Measurements from ENCODE around the gene VOPP1.

Gene VOPP1

GRCh38 chr7:55441774-55442522 is 130.4 kb downstream of the VOPP1 start:
- Mint-ChIP-seq H3K36me3 (peaks cover 5% of the 10 kb centered on the region), H3K27ac (no peak overlapping the region), H3K4me1 (peaks cover 29% of the 10 kb centered on the region), H3K27me3 (no peaks in the 10 kb centered on the region), H3K9me3 (peaks cover 2% of the 10 kb centered on the region), H3K4me3 (no peak overlapping the region)
- CTCF ChIA-PET, result interaction anchor here (1.2 kb wide), 1 partner anchor 10 kb away, joined by 3 read pairs; no protein-coding TSS in a partner anchor
- no peak for DNase-seq

GRCh38 chr7:55441002-55441401 is 131.3 kb downstream of the VOPP1 start:
- CTCF ChIA-PET, result interaction anchor here (1.2 kb wide), 1 partner anchor 9 kb away, joined by 3 read pairs; no protein-coding TSS in a partner anchor
- Mint-ChIP-seq H3K9me3 (no peaks in the 10 kb centered on the region), H3K27ac (no peak overlapping the region)

GRCh38 chr7:55440040-55440690 is 132.1 kb downstream of the VOPP1 start:
- H3K36me3 Mint-ChIP-seq, result peaks cover 2% of the 10 kb centered on the region
- H3K27me3 Mint-ChIP-seq, result no peaks in the 10 kb centered on the region
- no peak overlapping the region for H3K27ac Mint-ChIP-seq
- DNase-seq, result no peak
- peaks cover 35% of the 10 kb centered on the region for H3K4me1 Mint-ChIP-seq
- no peaks in the 10 kb centered on the region for H3K9me3 Mint-ChIP-seq
- CTCF ChIA-PET, result no interaction called here
- H3K4me3 Mint-ChIP-seq, result no peak overlapping the region

More at GRCh38 chr7:55441002-55441401, 131.3 kb downstream of the VOPP1 start:
- no peaks in the 10 kb centered on the region for H3K27me3 Mint-ChIP-seq
- DNase-seq, result no peak
- no peak overlapping the region for H3K4me3 Mint-ChIP-seq
- peaks cover 33% of the 10 kb centered on the region for H3K4me1 Mint-ChIP-seq
- peaks cover 2% of the 10 kb centered on the region for H3K36me3 Mint-ChIP-seq

DNA sequence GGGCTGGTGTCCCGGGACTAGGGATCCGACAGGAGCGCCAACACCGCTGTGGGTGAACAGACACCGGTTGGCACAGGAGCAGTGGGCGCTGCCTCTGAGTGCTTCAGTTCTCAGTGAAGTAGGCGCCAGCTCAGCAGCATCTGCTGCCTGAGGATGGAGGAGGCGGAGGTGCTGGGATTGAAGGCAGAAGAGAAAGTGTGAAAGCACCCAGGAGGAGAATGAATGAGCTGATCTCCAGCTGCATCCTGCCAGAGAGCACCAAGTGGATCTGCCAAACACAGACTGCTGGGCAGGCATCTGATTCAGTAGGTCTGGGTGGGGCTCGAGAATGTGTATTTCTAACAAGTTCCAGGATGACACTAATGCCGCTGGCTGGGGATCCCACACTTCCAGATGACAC is 132.7 kb downstream of the VOPP1 start:
- Mint-ChIP-seq H3K4me3 (no peak overlapping the region), H3K36me3 (peaks cover 2% of the 10 kb centered on the region), H3K9me3 (no peaks in the 10 kb centered on the region), H3K27ac (no peak overlapping the region), H3K4me1 (peaks cover 35% of the 10 kb centered on the region), H3K27me3 (no peaks in the 10 kb centered on the region)
- no peak for DNase-seq
- CTCF ChIA-PET, result no interaction called here

DNA sequence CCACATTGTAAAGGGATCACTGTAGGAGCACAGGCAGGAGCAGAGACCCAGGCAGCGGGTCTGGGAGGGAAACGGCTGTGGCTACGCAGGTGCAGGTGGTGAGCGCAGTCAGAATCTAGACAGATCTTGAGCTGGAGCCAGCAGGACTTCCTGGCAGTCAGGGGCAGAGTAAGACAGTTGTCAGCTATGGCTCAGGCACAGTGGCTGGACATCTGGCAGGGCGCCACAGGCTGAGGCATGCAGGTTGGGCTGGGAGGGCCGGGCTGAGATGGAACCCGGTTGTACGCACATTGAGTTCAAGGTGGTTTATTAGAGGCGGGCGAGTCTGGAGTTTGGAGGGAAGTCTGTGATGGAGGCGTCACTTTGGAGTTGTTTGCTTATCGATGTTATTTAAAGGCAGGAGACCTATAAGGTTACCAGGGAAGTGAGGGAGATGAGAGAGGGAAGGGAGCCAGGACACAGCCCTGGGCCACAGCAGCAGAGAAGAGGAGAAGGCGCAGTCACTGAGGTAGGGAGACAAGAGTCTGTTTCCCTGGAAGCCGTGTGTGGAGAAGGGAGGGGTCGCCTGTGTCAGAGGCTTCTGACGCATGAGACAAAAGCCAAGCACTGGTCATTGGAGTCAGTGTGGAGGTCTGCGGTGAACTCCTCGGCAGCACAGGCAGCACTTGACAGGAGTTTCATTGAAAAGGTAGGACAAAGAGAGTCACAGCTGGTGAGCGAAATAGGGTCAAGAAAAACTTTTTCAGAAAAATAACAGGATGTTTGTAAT is 133.4 kb downstream of the VOPP1 start:
- no peaks in the 10 kb centered on the region for H3K9me3 Mint-ChIP-seq
- CTCF ChIA-PET, result no interaction called here
- peaks cover 35% of the 10 kb centered on the region for H3K4me1 Mint-ChIP-seq
- no peak overlapping the region for H3K27ac Mint-ChIP-seq
- peaks cover 2% of the 10 kb centered on the region for H3K36me3 Mint-ChIP-seq
- H3K4me3 Mint-ChIP-seq, result no peak overlapping the region
- H3K27me3 Mint-ChIP-seq, result no peaks in the 10 kb centered on the region
- DNase-seq, result no peak

GRCh38 chr7:55438085-55438756 is 134.1 kb downstream of the VOPP1 start:
- CTCF ChIA-PET, result no interaction called here
- no peaks in the 10 kb centered on the region for H3K9me3 Mint-ChIP-seq
- H3K4me1 Mint-ChIP-seq, result peaks cover 43% of the 10 kb centered on the region
- peaks cover 2% of the 10 kb centered on the region for H3K36me3 Mint-ChIP-seq
- no peak overlapping the region for H3K4me3 Mint-ChIP-seq
- H3K27me3 Mint-ChIP-seq, result no peaks in the 10 kb centered on the region
- H3K27ac Mint-ChIP-seq, result no peak overlapping the region
- DNase-seq, result no peak

- CTCF ChIA-PET, result no interaction called here
- H3K36me3 Mint-ChIP-seq, result peaks cover 2% of the 10 kb centered on the region
- no peak overlapping the region for H3K4me3 Mint-ChIP-seq
- H3K27me3 Mint-ChIP-seq, result no peaks in the 10 kb centered on the region
- H3K4me1 Mint-ChIP-seq, result peaks cover 48% of the 10 kb centered on the region
- H3K27ac Mint-ChIP-seq, result no peak overlapping the region
- no peaks in the 10 kb centered on the region for H3K9me3 Mint-ChIP-seq
- no peak for DNase-seq
Observed at GRCh38 chr7:55437375-55437774, 134.9 kb downstream of the VOPP1 start.

DNA sequence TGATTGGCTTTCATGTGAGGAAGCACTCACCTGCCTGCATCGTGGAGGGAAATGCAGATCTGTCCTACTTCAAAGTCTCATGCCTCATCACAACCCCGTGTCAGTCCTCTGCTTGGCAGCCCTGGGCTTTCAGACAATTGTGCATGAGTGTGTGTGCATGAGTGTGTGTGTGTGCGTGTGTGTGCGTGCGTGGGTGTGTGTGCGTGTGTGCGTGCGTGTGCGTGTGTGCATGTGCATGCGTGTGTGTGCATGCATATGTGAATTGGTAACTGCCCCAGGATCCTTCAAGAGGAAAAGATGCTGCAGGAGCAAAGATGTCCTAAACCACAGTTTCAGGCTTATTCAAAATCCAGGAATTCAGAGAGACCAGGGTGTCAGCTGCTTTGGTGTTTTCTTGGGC is 135.8 kb downstream of the VOPP1 start:
- Mint-ChIP-seq H3K9me3 (no peaks in the 10 kb centered on the region), H3K36me3 (peaks cover 2% of the 10 kb centered on the region), H3K27me3 (no peaks in the 10 kb centered on the region), H3K4me1 (peaks cover 40% of the 10 kb centered on the region), H3K27ac (no peak overlapping the region), H3K4me3 (no peak overlapping the region)
- CTCF ChIA-PET, result no interaction called here
- no peak for DNase-seq

DNA sequence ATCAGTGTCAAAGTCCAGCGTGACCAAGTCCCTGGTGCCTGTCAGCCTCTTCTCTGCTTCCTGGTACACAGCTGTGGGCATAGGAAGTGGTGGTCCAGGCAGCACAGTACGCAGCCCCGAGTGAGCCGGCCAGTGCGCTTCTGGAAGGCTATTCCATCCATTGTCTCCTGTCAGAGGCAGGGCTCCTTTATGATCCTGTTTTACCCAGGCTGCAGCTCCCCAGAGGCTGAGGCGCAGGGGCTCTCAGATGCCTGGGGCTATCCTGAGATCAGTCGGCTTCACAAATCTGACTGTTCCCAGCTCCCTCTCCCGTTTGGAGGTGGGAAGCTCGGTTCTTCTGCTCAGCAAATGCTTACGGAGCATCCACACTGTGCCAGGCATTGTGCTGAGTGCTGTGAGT is 136.8 kb downstream of the VOPP1 start:
- peaks cover 39% of the 10 kb centered on the region for H3K4me1 Mint-ChIP-seq
- no peaks in the 10 kb centered on the region for H3K27me3 Mint-ChIP-seq
- H3K36me3 Mint-ChIP-seq, result peaks cover 2% of the 10 kb centered on the region
- CTCF ChIA-PET, result no interaction called here
- no peak for DNase-seq
- H3K9me3 Mint-ChIP-seq, result no peaks in the 10 kb centered on the region
- H3K27ac Mint-ChIP-seq, result no peak overlapping the region
- no peak overlapping the region for H3K4me3 Mint-ChIP-seq

DNA sequence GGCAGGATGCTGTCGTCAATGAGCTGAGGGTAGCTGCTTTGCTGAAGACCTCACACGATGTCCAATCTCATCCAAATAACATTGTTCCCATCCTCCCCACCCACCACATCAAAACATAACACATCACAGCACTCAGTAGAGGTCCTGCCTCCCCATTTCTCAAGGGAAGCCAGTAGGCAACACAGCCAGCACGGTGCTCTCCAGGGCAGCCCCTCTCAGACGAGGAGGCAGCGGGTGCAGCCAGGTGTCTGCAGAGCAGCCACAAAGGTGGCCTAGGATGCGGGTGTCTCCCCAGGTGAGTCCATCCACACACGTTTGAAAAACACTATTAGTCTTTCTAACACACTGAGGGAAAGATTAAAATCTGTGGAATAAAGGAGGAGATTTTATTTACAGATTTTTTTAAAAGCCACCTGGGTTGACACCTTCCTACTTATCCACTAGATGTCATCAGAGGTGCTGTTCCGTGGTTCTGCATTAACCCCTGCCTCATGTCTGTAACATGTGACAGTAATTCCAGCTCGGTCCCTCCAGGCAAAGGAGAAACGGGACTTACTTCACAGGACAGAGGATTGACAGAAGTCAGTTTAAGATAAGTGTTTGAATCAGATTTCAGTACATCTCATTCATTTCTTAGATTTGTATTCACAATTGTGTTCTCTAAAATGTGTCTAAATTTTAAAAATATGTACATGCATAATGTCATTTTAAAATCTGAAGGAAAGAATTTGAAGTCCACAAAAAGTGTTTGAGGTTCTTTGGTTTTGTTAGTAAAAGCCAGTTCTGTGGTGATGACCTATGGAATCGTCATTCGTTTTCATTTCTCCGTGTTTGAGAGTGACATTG is 139.1 kb downstream of the VOPP1 start:
- H3K27ac Mint-ChIP-seq, result peak overlapping the region; percentile 67
- H3K27me3 Mint-ChIP-seq, result no peaks in the 10 kb centered on the region
- H3K9me3 Mint-ChIP-seq, result no peaks in the 10 kb centered on the region
- CTCF ChIA-PET, result interaction anchor here (0.6 to 2.9 kb wide), 8 partner anchors 12 to 209 kb away, joined by 3 to 15 read pairs (median 6); no protein-coding TSS in a partner anchor
- peaks cover 24% of the 10 kb centered on the region for H3K4me1 Mint-ChIP-seq
- no peaks in the 10 kb centered on the region for H3K36me3 Mint-ChIP-seq
- DNase-seq, result peak; percentile 36
- H3K4me3 Mint-ChIP-seq, result no peak overlapping the region

- Mint-ChIP-seq H3K4me3 (no peak overlapping the region), H3K27ac (no peak overlapping the region), H3K27me3 (no peaks in the 10 kb centered on the region), H3K36me3 (no peaks in the 10 kb centered on the region), H3K4me1 (peaks cover 21% of the 10 kb centered on the region), H3K9me3 (no peaks in the 10 kb centered on the region)
- no peak for DNase-seq
- CTCF ChIA-PET, result interaction anchor here (0.6 to 2.9 kb wide), 9 partner anchors 9 to 209 kb away, joined by 3 to 15 read pairs (median 5); no protein-coding TSS in a partner anchor
Observed at GRCh38 chr7:55432506-55432905, 139.8 kb downstream of the VOPP1 start.

- CTCF ChIA-PET, result interaction anchor here (0.6 to 2.9 kb wide), 7 partner anchors 10 to 167 kb away, joined by 3 to 15 read pairs (median 5); no protein-coding TSS in a partner anchor
- H3K4me1 Mint-ChIP-seq, result peaks cover 18% of the 10 kb centered on the region
- H3K27me3 Mint-ChIP-seq, result no peaks in the 10 kb centered on the region
- H3K4me3 Mint-ChIP-seq, result no peak overlapping the region
- H3K9me3 Mint-ChIP-seq, result no peaks in the 10 kb centered on the region
- DNase-seq, result no peak
- no peak overlapping the region for H3K27ac Mint-ChIP-seq
- no peaks in the 10 kb centered on the region for H3K36me3 Mint-ChIP-seq
Observed at GRCh38 chr7:55431898-55432297, 140.4 kb downstream of the VOPP1 start.

GRCh38 chr7:55429835-55430499 is 142.3 kb downstream of the VOPP1 start:
- peaks cover 7% of the 10 kb centered on the region for H3K36me3 Mint-ChIP-seq
- no peak for DNase-seq
- H3K9me3 Mint-ChIP-seq, result no peaks in the 10 kb centered on the region
- no peaks in the 10 kb centered on the region for H3K27me3 Mint-ChIP-seq
- H3K27ac Mint-ChIP-seq, result no peak overlapping the region
- H3K4me3 Mint-ChIP-seq, result no peak overlapping the region
- H3K4me1 Mint-ChIP-seq, result peaks cover 12% of the 10 kb centered on the region
- CTCF ChIA-PET, result interaction anchor here (1.5 kb wide), 1 partner anchor 14 kb away, joined by 7 read pairs; no protein-coding TSS in a partner anchor

Data from activated naive CD4-positive, alpha-beta T cell treated with anti-CD3 and anti-CD28 coated beads, Interleukin-2, amount 10 ng/mL, durations not matched to agents 7 days and 5 days (primary cell).